Mesendoderm (in vitro differentiated cells): Measurements from ENCODE around the gene UBAC1.
"Not testable (repeated sequence)": the region's sequence is repeated elsewhere in the genome, so short reads cannot be mapped to it uniquely, and the experiment has no call there.

Experiments used
- DNase-seq: peaks from one replicate; pipeline ENCODE4 v3.0.0; 2013
- H2AK5ac ChIP-seq: 2 replicates; pipeline ENCODE4 v1.6.1; 2013; ENCODE audit warnings: low read length, inconsistent platforms
- H2BK120ac ChIP-seq: 2 replicates; pipeline ENCODE4 v1.6.1; 2013; ENCODE audit warnings: low read depth, mild to moderate bottlenecking, low read length, moderate library complexity, mixed read lengths
- H2BK15ac ChIP-seq: replicated peaks from 2 replicates; pipeline ENCODE4 v1.6.1; 2013; ENCODE audit warnings: low read depth, mild to moderate bottlenecking, moderate library complexity
- H2BK5ac ChIP-seq: 2 replicates; pipeline ENCODE4 v1.6.1; 2013; ENCODE audit warnings: low read length, inconsistent platforms
- H3K18ac ChIP-seq: 2 replicates; pipeline ENCODE4 v1.6.1; 2013; ENCODE audit warnings: mild to moderate bottlenecking, low read length, mixed read lengths
- H3K23ac ChIP-seq: one replicate; pipeline ENCODE4 v1.6.1; 2013; ENCODE audit warnings: low read length
- H3K27ac ChIP-seq: 2 replicates; pipeline ENCODE4 v1.5.1; 2013; ENCODE audit warnings: low read depth, mild to moderate bottlenecking, inconsistent platforms, low read length, moderate library complexity
- H3K27me3 ChIP-seq: 2 replicates; pipeline ENCODE4 v1.6.1; 2013; ENCODE audit warnings: low read length, control low read depth, mild to moderate bottlenecking, inconsistent platforms; ENCODE audit not compliant: insufficient read depth, poor library complexity
- H3K36me3 ChIP-seq: 2 replicates; pipeline ENCODE4 v1.6.1; 2013; ENCODE audit warnings: low read length, inconsistent platforms; ENCODE audit not compliant: control insufficient read depth, insufficient read depth
- H3K4ac ChIP-seq: one replicate; pipeline ENCODE4 v1.6.1; 2013; ENCODE audit warnings: low read depth, mild to moderate bottlenecking, low read length, moderate library complexity
- H3K4me1 ChIP-seq: 2 replicates; pipeline ENCODE4 v1.6.1; 2013; ENCODE audit warnings: low read depth, low read length, inconsistent platforms; ENCODE audit not compliant: control insufficient read depth
- H3K4me2 ChIP-seq: 2 replicates; pipeline ENCODE4 v1.6.1; 2013; ENCODE audit warnings: low read length
- H3K4me3 ChIP-seq: 2 replicates; pipeline ENCODE4 v1.5.1; 2013; ENCODE audit warnings: mild to moderate bottlenecking, low read length
- H3K56ac ChIP-seq: one replicate; pipeline ENCODE4 v1.6.1; 2013; ENCODE audit warnings: low read length
- H3K79me1 ChIP-seq: 2 replicates; pipeline ENCODE4 v1.6.1; 2013; ENCODE audit warnings: low read length, inconsistent platforms
- H3K79me2 ChIP-seq: 2 replicates; pipeline ENCODE4 v1.6.1; 2013; ENCODE audit warnings: mild to moderate bottlenecking, low read length; ENCODE audit not compliant: control insufficient read depth, insufficient read depth
- H3K9ac ChIP-seq: 2 replicates; pipeline ENCODE4 v1.6.1; 2013; ENCODE audit warnings: low read length, inconsistent platforms
- H4K5ac ChIP-seq: one replicate; pipeline ENCODE4 v1.6.1; 2013; ENCODE audit warnings: low read length
- H4K8ac ChIP-seq: one replicate; pipeline ENCODE4 v1.6.1; 2013; ENCODE audit warnings: low read depth, mild to moderate bottlenecking, control low read depth, low read length, moderate library complexity
- WGBS: extraction: QIAGEN DNeasy Blood & Tissue Kit; methylation state at CpG from one replicate; pipeline ENCODE4 v1.1.7; 2013; ENCODE audit warnings: low lambda C conversion rate, missing lambda C conversion rate; ENCODE audit not compliant: insufficient coverage; ENCODE audit errors: extremely low coverage; 5-methylcytosine and 5-hydroxymethylcytosine counted together

The UBAC1 gene

DNA sequence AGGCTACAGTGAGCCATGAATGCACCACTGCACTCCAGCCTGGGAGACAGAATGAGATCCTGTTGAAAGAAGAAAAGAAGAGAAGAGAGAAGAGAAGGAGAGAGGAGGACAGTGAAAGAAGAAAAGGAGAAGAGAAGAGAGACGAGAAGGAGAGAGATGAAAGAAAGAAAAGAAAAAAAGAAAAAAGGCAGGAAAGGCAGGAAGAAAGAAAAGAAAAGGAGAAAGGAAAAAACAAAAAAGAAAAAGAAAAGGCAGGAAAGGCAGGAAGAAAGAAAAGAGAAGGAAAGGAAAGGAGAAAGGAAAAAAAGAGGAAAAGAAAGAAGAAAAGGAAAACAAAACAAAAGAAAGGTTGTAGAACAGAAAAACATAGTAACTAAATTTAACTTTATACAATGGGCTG is 68.1 kb downstream of the UBAC1 start:
- H2BK120ac ChIP-seq: no peak overlapping the region
- H3K18ac ChIP-seq: no peak overlapping the region
- peaks cover 11% of the 10 kb centered on the region for H3K4me1 ChIP-seq
- H3K36me3 ChIP-seq: no peaks in the 10 kb centered on the region
- H2BK15ac ChIP-seq: no peak overlapping the region
- no peaks in the 10 kb centered on the region for H3K27me3 ChIP-seq
- H3K4me2 ChIP-seq: no peak overlapping the region
- no peak overlapping the region for H3K4ac ChIP-seq
- H3K79me2 ChIP-seq: peaks cover 89% of the 10 kb centered on the region
- 100% methylated on average over 1 of the region's 1 CpG for WGBS
- H2BK5ac ChIP-seq: no peak overlapping the region
- no peak overlapping the region for H4K5ac ChIP-seq
- no peak overlapping the region for H3K56ac ChIP-seq
- peaks cover 27% of the 10 kb centered on the region for H3K79me1 ChIP-seq
- no peak overlapping the region for H3K27ac ChIP-seq
- H2AK5ac ChIP-seq: no peak overlapping the region
- DNase-seq: no peak
- no peak overlapping the region for H3K23ac ChIP-seq
- H4K8ac ChIP-seq: no peak overlapping the region
- no peak overlapping the region for H3K9ac ChIP-seq
- H3K4me3 ChIP-seq: no peak overlapping the region

DNA sequence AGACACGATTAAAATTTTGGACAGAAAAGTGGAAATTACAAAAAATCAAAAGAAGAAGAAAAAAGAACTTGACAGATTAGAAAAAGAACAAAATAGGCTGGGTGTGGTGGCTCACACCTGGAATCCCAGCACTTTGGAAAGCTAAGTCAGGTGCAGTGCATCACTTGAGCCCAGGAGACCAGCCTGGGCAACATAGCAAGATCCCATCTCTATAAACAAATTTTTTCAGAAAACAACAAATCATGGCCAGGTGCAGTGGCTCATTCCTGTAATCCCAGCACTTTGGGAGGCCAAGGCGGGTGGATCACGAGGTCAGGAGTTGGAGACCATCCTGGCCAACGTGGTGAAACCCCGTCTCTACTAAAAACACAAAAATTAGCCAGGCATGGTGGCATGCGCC is 68.8 kb downstream of the UBAC1 start:
- H3K4ac ChIP-seq, H3K18ac ChIP-seq, DNase-seq, H2BK15ac ChIP-seq, H3K27me3 ChIP-seq, H2AK5ac ChIP-seq, H3K23ac ChIP-seq, H4K5ac ChIP-seq, H3K9ac ChIP-seq, H3K4me3 ChIP-seq, H3K27ac ChIP-seq, H4K8ac ChIP-seq, H2BK120ac ChIP-seq, H3K36me3 ChIP-seq, H3K4me2 ChIP-seq, H2BK5ac ChIP-seq, H3K56ac ChIP-seq: not testable (repeated sequence)
- peaks cover 91% of the 10 kb centered on the region for H3K79me2 ChIP-seq
- WGBS: no CpG with 5 or more reads among the region's 6 CpGs
- peaks cover 33% of the 10 kb centered on the region for H3K79me1 ChIP-seq
- peaks cover 15% of the 10 kb centered on the region for H3K4me1 ChIP-seq

DNA sequence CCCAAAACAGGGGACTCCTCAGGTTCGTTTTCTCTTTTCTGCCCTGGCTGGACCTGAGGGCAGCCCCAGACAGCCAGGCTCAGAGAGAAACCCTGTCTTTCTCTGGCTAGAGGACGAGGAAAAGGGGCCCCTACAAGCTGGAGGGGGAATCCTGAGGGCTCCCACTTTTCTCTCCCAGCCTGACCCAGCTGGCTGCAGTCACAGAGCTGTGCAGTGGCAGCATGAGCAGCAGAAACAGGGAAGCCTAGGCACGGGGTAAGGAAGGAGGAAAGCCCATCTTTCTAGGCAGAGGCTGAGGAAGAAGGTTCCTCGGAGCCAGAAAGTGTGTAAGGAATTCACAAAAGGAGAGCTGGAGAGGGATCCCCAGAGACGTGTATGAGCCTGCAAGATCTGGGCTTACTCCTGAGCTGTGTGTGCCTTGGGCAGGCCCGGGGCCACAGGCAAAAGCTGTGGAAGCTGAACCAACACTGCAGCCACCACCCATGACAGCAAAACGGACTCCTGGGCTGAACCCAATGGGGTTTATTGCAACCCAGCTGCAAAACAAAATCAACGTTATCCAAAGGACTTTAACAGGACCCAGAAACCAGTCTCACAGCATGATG is 70.0 kb downstream of the UBAC1 start:
- WGBS: no CpG with 5 or more reads among the region's 8 CpGs
- H2BK5ac ChIP-seq: no peak overlapping the region
- no peak overlapping the region for H3K4me2 ChIP-seq
- peak overlapping the region; percentile 11 for H3K23ac ChIP-seq
- no peak overlapping the region for H2AK5ac ChIP-seq
- no peak overlapping the region for H3K18ac ChIP-seq
- H3K56ac ChIP-seq: no peak overlapping the region
- no peak overlapping the region for H2BK120ac ChIP-seq
- H4K8ac ChIP-seq: no peak overlapping the region
- H3K79me2 ChIP-seq: peaks cover 91% of the 10 kb centered on the region
- no peak for DNase-seq
- no peaks in the 10 kb centered on the region for H3K27me3 ChIP-seq
- H2BK15ac ChIP-seq: no peak overlapping the region
- H3K4me3 ChIP-seq: no peak overlapping the region
- H3K9ac ChIP-seq: no peak overlapping the region
- H3K27ac ChIP-seq: no peak overlapping the region
- H3K4ac ChIP-seq: no peak overlapping the region
- no peaks in the 10 kb centered on the region for H3K36me3 ChIP-seq
- no peak overlapping the region for H4K5ac ChIP-seq
- peaks cover 17% of the 10 kb centered on the region for H3K4me1 ChIP-seq
- peaks cover 40% of the 10 kb centered on the region for H3K79me1 ChIP-seq

DNA sequence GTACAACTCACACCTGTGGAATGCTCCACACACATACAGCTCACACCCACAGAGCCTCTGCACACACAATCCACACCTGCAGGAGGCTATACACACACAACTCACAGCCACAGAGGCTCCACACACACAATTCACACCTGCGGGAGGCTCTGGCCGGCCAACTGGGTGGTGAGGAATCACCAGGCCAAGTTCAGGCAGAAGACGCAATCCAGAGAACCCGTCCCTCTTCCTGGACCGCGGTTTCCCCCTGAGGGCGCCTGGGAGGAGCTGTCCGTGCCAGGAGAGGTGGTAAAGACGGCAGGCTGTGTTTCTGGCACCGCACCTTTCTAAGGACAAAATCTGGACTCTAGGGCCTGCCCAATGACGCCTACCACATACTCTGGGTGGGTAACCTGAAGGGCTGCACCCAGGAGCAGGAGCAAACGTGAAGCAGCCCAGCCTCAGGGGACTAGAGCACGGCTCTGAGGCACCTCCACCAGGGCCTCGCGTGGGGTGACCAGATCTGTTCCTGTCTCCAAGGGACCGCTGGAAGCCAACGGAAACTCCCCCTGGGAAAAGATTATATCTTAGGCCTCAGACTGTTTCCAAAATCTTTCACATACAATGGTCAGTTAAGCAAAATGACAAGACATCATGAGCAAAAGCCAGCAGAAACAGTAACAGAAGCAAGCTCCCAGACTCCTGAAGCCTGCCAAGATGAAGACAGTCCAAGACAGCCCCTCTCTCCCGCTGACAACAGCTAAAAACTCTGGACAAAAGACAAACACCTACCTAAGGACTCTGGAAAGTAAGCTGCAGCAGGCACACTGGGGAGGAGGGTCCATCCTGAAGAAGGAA is 70.8 kb downstream of the UBAC1 start:
- Histone ChIP-seq H2BK120ac (no peak overlapping the region), H3K4me3 (no peak overlapping the region), H4K5ac (no peak overlapping the region), H3K4ac (no peak overlapping the region), H2BK15ac (no peak overlapping the region), H3K23ac (no peak overlapping the region), H3K4me1 (peaks cover 17% of the 10 kb centered on the region), H3K36me3 (no peaks in the 10 kb centered on the region), H3K79me2 (peaks cover 94% of the 10 kb centered on the region), H2AK5ac (no peak overlapping the region), H3K9ac (no peak overlapping the region), H3K18ac (no peak overlapping the region), H3K27ac (no peak overlapping the region), H3K56ac (peak overlapping the region; percentile 47), H3K27me3 (no peaks in the 10 kb centered on the region), H3K79me1 (peaks cover 43% of the 10 kb centered on the region), H3K4me2 (no peak overlapping the region), H4K8ac (no peak overlapping the region), H2BK5ac (no peak overlapping the region)
- no CpG with 5 or more reads among the region's 18 CpGs for WGBS
- DNase-seq: no peak

DNA sequence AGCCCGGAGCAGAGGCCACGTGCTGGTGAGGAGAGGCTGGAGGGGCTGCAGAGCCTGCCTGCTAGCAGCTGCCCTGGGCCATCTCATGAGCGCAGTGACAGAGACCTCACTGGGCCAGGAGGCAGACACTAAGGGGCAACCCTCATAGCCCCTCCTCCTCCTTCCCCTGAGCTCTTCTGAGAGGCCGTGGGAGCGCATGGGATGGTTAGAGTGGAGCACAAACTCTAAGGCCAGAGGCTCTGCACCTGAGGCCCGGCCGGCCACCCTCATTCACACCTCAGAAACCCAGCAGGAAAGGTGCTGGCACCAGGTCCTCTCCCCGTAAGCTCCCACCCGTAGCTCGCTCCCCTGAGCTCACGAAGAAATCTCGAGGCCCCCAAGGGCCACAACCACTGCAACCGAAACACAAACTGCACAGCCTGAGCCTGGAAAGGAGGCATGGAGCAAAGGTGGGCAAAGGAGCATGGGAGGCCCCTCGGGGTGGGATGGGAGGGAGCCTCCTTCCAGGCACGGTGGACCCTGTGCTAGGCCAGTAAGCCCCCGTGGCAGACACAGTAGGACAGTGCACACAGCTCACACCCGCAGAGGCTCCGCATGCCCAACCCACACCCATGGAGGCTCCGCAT is 71.5 kb downstream of the UBAC1 start:
- Histone ChIP-seq H3K56ac (peak overlapping the region; percentile 47), H3K4ac (no peak overlapping the region), H3K27me3 (no peaks in the 10 kb centered on the region), H3K4me3 (no peak overlapping the region), H3K4me2 (no peak overlapping the region), H3K18ac (no peak overlapping the region), H3K27ac (no peak overlapping the region), H2BK15ac (no peak overlapping the region), H4K8ac (no peak overlapping the region), H3K36me3 (no peaks in the 10 kb centered on the region), H3K79me2 (peaks cover 94% of the 10 kb centered on the region), H3K79me1 (peaks cover 48% of the 10 kb centered on the region), H3K23ac (peak overlapping the region; percentile 16), H2AK5ac (no peak overlapping the region), H2BK120ac (no peak overlapping the region), H4K5ac (no peak overlapping the region), H3K4me1 (peaks cover 17% of the 10 kb centered on the region), H2BK5ac (no peak overlapping the region), H3K9ac (no peak overlapping the region)
- DNase-seq: no peak
- WGBS: no CpG with 5 or more reads among the region's 19 CpGs
